Measurements from ENCODE around the gene GSE1.

The GSE1 gene

DNA sequence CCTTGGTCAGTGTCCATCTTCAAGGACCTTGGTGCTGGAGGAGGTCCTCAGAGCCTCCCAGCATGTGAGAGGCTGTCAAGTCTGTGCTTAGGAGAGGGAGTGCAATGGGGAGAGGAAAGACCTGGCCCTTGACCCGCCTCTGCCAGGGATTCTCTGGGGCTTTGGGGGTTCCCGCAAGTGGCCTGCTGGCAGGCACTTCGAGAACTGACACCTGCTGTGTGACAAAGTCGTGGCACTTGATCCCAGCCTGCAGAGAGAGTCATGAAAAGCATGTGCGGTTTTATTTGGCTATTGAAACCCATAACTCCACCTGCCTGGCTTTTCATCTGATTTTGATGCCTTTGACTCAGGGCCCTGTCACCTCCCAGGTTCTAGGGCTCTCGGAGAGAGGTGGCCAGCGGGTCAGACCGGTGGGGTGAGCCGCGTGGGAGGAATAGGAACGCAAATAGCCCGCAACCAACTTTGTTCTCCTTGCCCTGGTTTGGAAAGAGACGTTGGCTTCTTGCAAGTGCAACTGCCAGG lies 42.8 kb upstream of the GSE1 start:
- TF ChIP-seq GABPA (IDR thresholded peaks at IDR 0.05; ENCODE audit: low read depth) (no peak), POLR2AphosphoS5 (IDR thresholded peaks at IDR 0.05; ENCODE audit: low read depth) (peak; percentile 36; the same call in 1 of the 2 replicates)
- TF ChIP-seq, protein P1, sequence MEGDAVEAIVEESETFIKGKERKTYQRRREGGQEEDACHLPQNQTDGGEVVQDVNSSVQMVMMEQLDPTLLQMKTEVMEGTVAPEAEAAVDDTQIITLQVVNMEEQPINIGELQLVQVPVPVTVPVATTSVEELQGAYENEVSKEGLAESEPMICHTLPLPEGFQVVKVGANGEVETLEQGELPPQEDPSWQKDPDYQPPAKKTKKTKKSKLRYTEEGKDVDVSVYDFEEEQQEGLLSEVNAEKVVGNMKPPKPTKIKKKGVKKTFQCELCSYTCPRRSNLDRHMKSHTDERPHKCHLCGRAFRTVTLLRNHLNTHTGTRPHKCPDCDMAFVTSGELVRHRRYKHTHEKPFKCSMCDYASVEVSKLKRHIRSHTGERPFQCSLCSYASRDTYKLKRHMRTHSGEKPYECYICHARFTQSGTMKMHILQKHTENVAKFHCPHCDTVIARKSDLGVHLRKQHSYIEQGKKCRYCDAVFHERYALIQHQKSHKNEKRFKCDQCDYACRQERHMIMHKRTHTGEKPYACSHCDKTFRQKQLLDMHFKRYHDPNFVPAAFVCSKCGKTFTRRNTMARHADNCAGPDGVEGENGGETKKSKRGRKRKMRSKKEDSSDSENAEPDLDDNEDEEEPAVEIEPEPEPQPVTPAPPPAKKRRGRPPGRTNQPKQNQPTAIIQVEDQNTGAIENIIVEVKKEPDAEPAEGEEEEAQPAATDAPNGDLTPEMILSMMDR (IDR thresholded peaks at IDR 0.05; ENCODE audit: insufficient read depth, low read length): no peak
- Histone ChIP-seq H3K4me3 (replicated peaks; ENCODE audit: insufficient read depth, low read length) (peak overlapping the region; percentile 27), H3K27ac (replicated peaks) (peak overlapping the region; percentile 99), H3K27me3 (ENCODE audit: insufficient read depth, poor library complexity, severe bottlenecking) (no peaks in the 10 kb centered on the region)
- DNase-seq (ENCODE audit: low read depth in 1 of 2, low spot score in 1 of 2): no peak

DNA sequence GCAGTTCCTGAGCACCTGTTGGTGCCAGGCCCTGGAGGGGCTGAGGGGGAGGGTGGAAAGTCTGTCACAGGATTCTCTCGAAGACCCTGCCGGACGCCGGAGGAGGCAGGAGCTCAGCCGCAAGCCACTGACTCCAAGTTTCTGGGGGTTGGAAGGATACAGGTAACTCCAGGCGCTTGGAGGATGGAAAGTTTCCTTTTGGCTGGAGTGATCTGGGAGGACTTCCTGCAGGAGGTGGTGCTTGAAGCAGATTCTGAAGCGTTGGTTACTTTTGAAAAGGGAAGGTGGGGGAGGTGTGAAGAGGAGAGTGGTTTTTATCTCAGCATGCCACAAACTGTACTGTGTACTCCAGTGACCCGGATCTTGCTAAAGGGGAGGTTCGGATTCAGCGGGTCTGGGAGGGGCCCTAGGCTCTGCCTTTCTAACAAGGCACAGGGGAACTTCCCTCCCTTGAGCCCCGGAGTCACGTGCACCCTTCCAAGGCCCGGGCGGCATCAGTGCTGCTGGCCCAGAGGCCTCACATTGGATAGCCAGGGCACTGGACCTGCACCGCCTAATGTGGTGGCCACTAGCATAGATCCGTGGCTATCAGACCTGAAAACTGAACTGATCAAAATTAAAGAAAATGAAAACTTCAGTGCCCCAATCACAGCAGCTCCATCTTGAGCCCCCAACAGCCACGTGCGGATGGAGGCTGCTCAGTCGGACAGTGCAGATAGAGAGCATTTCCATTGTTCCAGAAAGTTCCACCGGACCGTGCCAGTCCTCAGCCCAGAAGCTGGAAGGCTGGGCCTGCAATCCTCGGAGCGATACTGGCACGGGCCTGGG lies 42.2 kb upstream of the GSE1 start:
- Histone ChIP-seq H3K4me3 (replicated peaks; ENCODE audit: insufficient read depth, low read length) (peak overlapping the region; percentile 27), H3K27ac (replicated peaks) (peak overlapping the region; percentile 99), H3K27me3 (ENCODE audit: insufficient read depth, poor library complexity, severe bottlenecking) (no peaks in the 10 kb centered on the region)
- DNase-seq (ENCODE audit: low read depth in 1 of 2, low spot score in 1 of 2): peak; percentile 89 to 94
- TF ChIP-seq, protein P2, sequence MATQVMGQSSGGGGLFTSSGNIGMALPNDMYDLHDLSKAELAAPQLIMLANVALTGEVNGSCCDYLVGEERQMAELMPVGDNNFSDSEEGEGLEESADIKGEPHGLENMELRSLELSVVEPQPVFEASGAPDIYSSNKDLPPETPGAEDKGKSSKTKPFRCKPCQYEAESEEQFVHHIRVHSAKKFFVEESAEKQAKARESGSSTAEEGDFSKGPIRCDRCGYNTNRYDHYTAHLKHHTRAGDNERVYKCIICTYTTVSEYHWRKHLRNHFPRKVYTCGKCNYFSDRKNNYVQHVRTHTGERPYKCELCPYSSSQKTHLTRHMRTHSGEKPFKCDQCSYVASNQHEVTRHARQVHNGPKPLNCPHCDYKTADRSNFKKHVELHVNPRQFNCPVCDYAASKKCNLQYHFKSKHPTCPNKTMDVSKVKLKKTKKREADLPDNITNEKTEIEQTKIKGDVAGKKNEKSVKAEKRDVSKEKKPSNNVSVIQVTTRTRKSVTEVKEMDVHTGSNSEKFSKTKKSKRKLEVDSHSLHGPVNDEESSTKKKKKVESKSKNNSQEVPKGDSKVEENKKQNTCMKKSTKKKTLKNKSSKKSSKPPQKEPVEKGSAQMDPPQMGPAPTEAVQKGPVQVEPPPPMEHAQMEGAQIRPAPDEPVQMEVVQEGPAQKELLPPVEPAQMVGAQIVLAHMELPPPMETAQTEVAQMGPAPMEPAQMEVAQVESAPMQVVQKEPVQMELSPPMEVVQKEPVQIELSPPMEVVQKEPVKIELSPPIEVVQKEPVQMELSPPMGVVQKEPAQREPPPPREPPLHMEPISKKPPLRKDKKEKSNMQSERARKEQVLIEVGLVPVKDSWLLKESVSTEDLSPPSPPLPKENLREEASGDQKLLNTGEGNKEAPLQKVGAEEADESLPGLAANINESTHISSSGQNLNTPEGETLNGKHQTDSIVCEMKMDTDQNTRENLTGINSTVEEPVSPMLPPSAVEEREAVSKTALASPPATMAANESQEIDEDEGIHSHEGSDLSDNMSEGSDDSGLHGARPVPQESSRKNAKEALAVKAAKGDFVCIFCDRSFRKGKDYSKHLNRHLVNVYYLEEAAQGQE (IDR thresholded peaks at IDR 0.05; ENCODE audit: insufficient replicate concordance, low read depth): no peak
- TF ChIP-seq, protein P1 (IDR thresholded peaks at IDR 0.05; ENCODE audit: insufficient read depth, low read length): no peak
- TF ChIP-seq POLR2AphosphoS5 (IDR thresholded peaks at IDR 0.05; ENCODE audit: low read depth) (peak; percentile 9; the same call in 1 of the 2 replicates), GABPA (IDR thresholded peaks at IDR 0.05; ENCODE audit: low read depth) (no peak), SPI1 (IDR thresholded peaks at IDR 0.05; ENCODE audit: borderline replicate concordance, low read depth) (peak; percentile 22; the same call in 1 of the 2 replicates)

DNA sequence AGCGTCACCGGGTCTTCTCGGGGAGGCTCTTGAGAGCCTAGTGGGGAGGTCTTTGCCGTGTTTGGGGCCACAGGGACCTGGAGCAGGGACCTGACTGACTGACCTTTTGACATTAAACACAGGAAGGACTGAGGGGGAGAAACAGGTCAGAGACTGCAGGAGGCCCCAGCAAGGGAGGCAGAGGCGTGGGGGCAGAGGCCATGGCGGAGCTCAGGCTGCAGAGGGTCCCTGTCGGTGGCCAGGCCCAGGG lies 41.6 kb upstream of the GSE1 start:
- TF ChIP-seq SPI1 (IDR thresholded peaks at IDR 0.05; ENCODE audit: borderline replicate concordance, low read depth) (no peak), POLR2AphosphoS5 (IDR thresholded peaks at IDR 0.05; ENCODE audit: low read depth) (no peak), GABPA (IDR thresholded peaks at IDR 0.05; ENCODE audit: low read depth) (no peak)
- TF ChIP-seq, protein P1 (IDR thresholded peaks at IDR 0.05; ENCODE audit: insufficient read depth, low read length): no peak
- TF ChIP-seq, protein P2 (IDR thresholded peaks at IDR 0.05; ENCODE audit: insufficient replicate concordance, low read depth): no peak
- Histone ChIP-seq H3K4me3 (replicated peaks; ENCODE audit: insufficient read depth, low read length) (no peak overlapping the region), H3K27ac (replicated peaks) (peak overlapping the region; percentile 99), H3K27me3 (ENCODE audit: insufficient read depth, poor library complexity, severe bottlenecking) (no peaks in the 10 kb centered on the region)
- DNase-seq (ENCODE audit: low read depth in 1 of 2, low spot score in 1 of 2): no peak

Data from HL-60 (cell line).